Measurements from ENCODE around the gene AUTS2. TPM values are rescaled to one million over a fixed set of nuclear protein-coding genes. Genes with fewer than 3 reads are reported as not detected.

Gene AUTS2
- total and polyA plus RNA-seq, 2 experiments from 2014 or later, result 3.0 to 4.4 TPM

GRCh38 chr7:70239918-70240317 is 641.6 kb downstream of the AUTS2 start:
- Histone ChIP-seq H3K79me2 (ENCODE audit: insufficient read depth) (no peaks in the 10 kb centered on the region), H3K4me3 (no peak overlapping the region), H2AFZ (no peak overlapping the region), H3K9me2 (ENCODE audit: insufficient read depth) (no peaks in the 10 kb centered on the region), H3K36me3 (ENCODE audit: low read depth) (no peaks in the 10 kb centered on the region), H3K4me1 (ENCODE audit: insufficient read depth) (no peaks in the 10 kb centered on the region), H3K9ac (no peak overlapping the region), H3K4me2 (ENCODE audit: unreplicated experiment) (no peak overlapping the region), H3K27me3 (replicated peaks; ENCODE audit: insufficient read depth) (no peaks in the 10 kb centered on the region), H3K27ac (no peak overlapping the region), H3F3A (ENCODE audit: insufficient read depth) (no peaks in the 10 kb centered on the region), H4K20me1 (ENCODE audit: insufficient read depth) (no peaks in the 10 kb centered on the region), H3K9me3 (ENCODE audit: low read depth) (no peaks in the 10 kb centered on the region)
- no peak for TF ChIP-seq EZH2phosphoT487 (IDR thresholded peaks at IDR 0.05; ENCODE audit: insufficient read depth, low read depth)
- TF ChIP-seq EZH2 (IDR thresholded peaks at IDR 0.05; ENCODE audit: insufficient read depth, poor library complexity, severe bottlenecking), result no peak
- DNase-seq, result no peak
- 67 to 84% methylated on average over 3 of the region's 3 CpGs for WGBS, 2 experiments (ENCODE audit: low coverage in 1 of 2, low lambda C conversion rate in 2 of 2, missing lambda C conversion rate in 2 of 2)
- in situ Hi-C loops (cut with MboI), result no loop called here

- no peaks in the 10 kb centered on the region for H3K27me3 ChIP-seq (replicated peaks; ENCODE audit: insufficient read depth)
- H3K4me2 ChIP-seq (ENCODE audit: unreplicated experiment), result no peak overlapping the region
- no peaks in the 10 kb centered on the region for H3K4me1 ChIP-seq (ENCODE audit: insufficient read depth)
- in situ Hi-C loops (cut with MboI), result no loop called here
- no peak overlapping the region for H2AFZ ChIP-seq
- H3K9me3 ChIP-seq (ENCODE audit: low read depth), result no peaks in the 10 kb centered on the region
- H3K9me2 ChIP-seq (ENCODE audit: insufficient read depth), result no peaks in the 10 kb centered on the region
- 73 to 83% methylated on average over 2 of the region's 2 CpGs for WGBS, 2 experiments (ENCODE audit: low coverage in 1 of 2, low lambda C conversion rate in 2 of 2, missing lambda C conversion rate in 2 of 2)
- no peak overlapping the region for H3K9ac ChIP-seq
- H3K27ac ChIP-seq, result no peak overlapping the region
- no peaks in the 10 kb centered on the region for H3K79me2 ChIP-seq (ENCODE audit: insufficient read depth)
- H4K20me1 ChIP-seq (ENCODE audit: insufficient read depth), result no peaks in the 10 kb centered on the region
- no peak overlapping the region for H3K4me3 ChIP-seq
- DNase-seq, result no peak
- H3K36me3 ChIP-seq (ENCODE audit: low read depth), result no peaks in the 10 kb centered on the region
- no peaks in the 10 kb centered on the region for H3F3A ChIP-seq (ENCODE audit: insufficient read depth)
- TF ChIP-seq EZH2phosphoT487 (IDR thresholded peaks at IDR 0.05; ENCODE audit: insufficient read depth, low read depth), result no peak
- no peak for TF ChIP-seq EZH2 (IDR thresholded peaks at IDR 0.05; ENCODE audit: insufficient read depth, poor library complexity, severe bottlenecking)
Observed at GRCh38 chr7:70240873-70241272, 642.6 kb downstream of the AUTS2 start.

- no peak for DNase-seq
- no peak overlapping the region for H3K27ac ChIP-seq
- H2AFZ ChIP-seq, result no peak overlapping the region
- H3K4me3 ChIP-seq, result no peak overlapping the region
- H3K9me2 ChIP-seq (ENCODE audit: insufficient read depth), result no peaks in the 10 kb centered on the region
- no peaks in the 10 kb centered on the region for H3K9me3 ChIP-seq (ENCODE audit: low read depth)
- no peaks in the 10 kb centered on the region for H4K20me1 ChIP-seq (ENCODE audit: insufficient read depth)
- WGBS, 2 experiments (ENCODE audit: low coverage in 1 of 2, low lambda C conversion rate in 2 of 2, missing lambda C conversion rate in 2 of 2), result 97 to 100% methylated on average over 2 of the region's 2 CpGs
- no peaks in the 10 kb centered on the region for H3K36me3 ChIP-seq (ENCODE audit: low read depth)
- no peaks in the 10 kb centered on the region for H3K27me3 ChIP-seq (replicated peaks; ENCODE audit: insufficient read depth)
- no peaks in the 10 kb centered on the region for H3K4me1 ChIP-seq (ENCODE audit: insufficient read depth)
- in situ Hi-C loops (cut with MboI), result no loop called here
- no peaks in the 10 kb centered on the region for H3K79me2 ChIP-seq (ENCODE audit: insufficient read depth)
- H3F3A ChIP-seq (ENCODE audit: insufficient read depth), result no peaks in the 10 kb centered on the region
- TF ChIP-seq EZH2 (IDR thresholded peaks at IDR 0.05; ENCODE audit: insufficient read depth, poor library complexity, severe bottlenecking), result no peak
- no peak for TF ChIP-seq EZH2phosphoT487 (IDR thresholded peaks at IDR 0.05; ENCODE audit: insufficient read depth, low read depth)
- no peak overlapping the region for H3K4me2 ChIP-seq (ENCODE audit: unreplicated experiment)
- no peak overlapping the region for H3K9ac ChIP-seq
Observed at GRCh38 chr7:70241536-70242175, 643.4 kb downstream of the AUTS2 start.

- Histone ChIP-seq H3K27ac (no peak overlapping the region), H3K4me2 (ENCODE audit: unreplicated experiment) (no peak overlapping the region), H3K9ac (no peak overlapping the region), H3K9me3 (ENCODE audit: low read depth) (no peaks in the 10 kb centered on the region), H3K79me2 (ENCODE audit: insufficient read depth) (no peaks in the 10 kb centered on the region), H3K27me3 (replicated peaks; ENCODE audit: insufficient read depth) (no peaks in the 10 kb centered on the region), H2AFZ (no peak overlapping the region), H4K20me1 (ENCODE audit: insufficient read depth) (no peaks in the 10 kb centered on the region), H3K4me3 (no peak overlapping the region), H3K9me2 (ENCODE audit: insufficient read depth) (no peaks in the 10 kb centered on the region), H3K36me3 (ENCODE audit: low read depth) (no peaks in the 10 kb centered on the region), H3K4me1 (ENCODE audit: insufficient read depth) (no peaks in the 10 kb centered on the region), H3F3A (ENCODE audit: insufficient read depth) (no peaks in the 10 kb centered on the region)
- TF ChIP-seq EZH2 (IDR thresholded peaks at IDR 0.05; ENCODE audit: insufficient read depth, poor library complexity, severe bottlenecking), result no peak
- TF ChIP-seq EZH2phosphoT487 (IDR thresholded peaks at IDR 0.05; ENCODE audit: insufficient read depth, low read depth), result no peak
- in situ Hi-C loops (cut with MboI), result no loop called here
- DNase-seq, result no peak
- 78 to 83% methylated on average over 4 of the region's 4 CpGs for WGBS, 2 experiments (ENCODE audit: low coverage in 1 of 2, low lambda C conversion rate in 2 of 2, missing lambda C conversion rate in 2 of 2)
Observed at GRCh38 chr7:70242826-70243225, 644.6 kb downstream of the AUTS2 start.

Measured in GM23248 (cell line).